ENCODE data around the gene SLC22A5.
"Not testable (repeated sequence)": the region's sequence is repeated elsewhere in the genome, so short reads cannot be mapped to it uniquely, and the experiment has no call there.

Gene SLC22A5

GRCh38 chr5:132387640-132388117 lies 18.2 kb downstream of the SLC22A5 start:
- DNase-seq, result peak in 1 of 2 experiments; percentile 44
- TF ChIP-seq POLR2A (IDR thresholded peaks at IDR 0.05; ENCODE audit: low read length) (no peak), GATA1 (IDR thresholded peaks at IDR 0.05; ENCODE audit: low read depth, low read length) (no peak)

- no peak for TF ChIP-seq GATA1 (IDR thresholded peaks at IDR 0.05; ENCODE audit: low read depth, low read length)
- no peak for TF ChIP-seq POLR2A (IDR thresholded peaks at IDR 0.05; ENCODE audit: low read length)
- no peak for DNase-seq
Measured at GRCh38 chr5:132388244-132389050, 18.9 kb downstream of the SLC22A5 start.

GRCh38 chr5:132389051-132389331 lies 19.5 kb downstream of the SLC22A5 start:
- TF ChIP-seq POLR2A (IDR thresholded peaks at IDR 0.05; ENCODE audit: low read length), result no peak
- no peak for TF ChIP-seq GATA1 (IDR thresholded peaks at IDR 0.05; ENCODE audit: low read depth, low read length)
- DNase-seq, result no peak

GRCh38 chr5:132389585-132390286 lies 20.2 kb downstream of the SLC22A5 start:
- peak in 1 of 2 experiments; percentile 26 for DNase-seq
- TF ChIP-seq GATA1 (IDR thresholded peaks at IDR 0.05; ENCODE audit: low read depth, low read length) (no peak), POLR2A (IDR thresholded peaks at IDR 0.05; ENCODE audit: low read length) (no peak)

- DNase-seq, result no peak
- TF ChIP-seq GATA1 (IDR thresholded peaks at IDR 0.05; ENCODE audit: low read depth, low read length), result no peak
- TF ChIP-seq POLR2A (IDR thresholded peaks at IDR 0.05; ENCODE audit: low read length), result no peak
Measured at GRCh38 chr5:132391247-132391646, 21.7 kb downstream of the SLC22A5 start.

- TF ChIP-seq GATA1 (IDR thresholded peaks at IDR 0.05; ENCODE audit: low read depth, low read length) (no peak), POLR2A (IDR thresholded peaks at IDR 0.05; ENCODE audit: low read length) (no peak)
- no peak for DNase-seq
Measured at GRCh38 chr5:132391870-132392269, 22.4 kb downstream of the SLC22A5 start.

GRCh38 chr5:132392411-132392810 lies 22.9 kb downstream of the SLC22A5 start:
- TF ChIP-seq POLR2A (IDR thresholded peaks at IDR 0.05; ENCODE audit: low read length) (no peak), GATA1 (IDR thresholded peaks at IDR 0.05; ENCODE audit: low read depth, low read length) (no peak)
- DNase-seq, result no peak

GRCh38 chr5:132392978-132393825 lies 23.7 kb downstream of the SLC22A5 start:
- no peak for TF ChIP-seq GATA1 (IDR thresholded peaks at IDR 0.05; ENCODE audit: low read depth, low read length)
- TF ChIP-seq POLR2A (IDR thresholded peaks at IDR 0.05; ENCODE audit: low read length), result no peak
- DNase-seq, result no peak

GRCh38 chr5:132394667-132395259 lies 25.3 kb downstream of the SLC22A5 start:
- no peak for DNase-seq
- TF ChIP-seq POLR2A (IDR thresholded peaks at IDR 0.05; ENCODE audit: low read length) (no peak), GATA1 (IDR thresholded peaks at IDR 0.05; ENCODE audit: low read depth, low read length) (no peak)

- TF ChIP-seq GATA1 (IDR thresholded peaks at IDR 0.05; ENCODE audit: low read depth, low read length) (no peak), POLR2A (IDR thresholded peaks at IDR 0.05; ENCODE audit: low read length) (no peak)
- DNase-seq, result no peak
Measured at GRCh38 chr5:132396589-132397031, 27.1 kb downstream of the SLC22A5 start.

- TF ChIP-seq POLR2A (IDR thresholded peaks at IDR 0.05; ENCODE audit: low read length) (no peak), GATA1 (IDR thresholded peaks at IDR 0.05; ENCODE audit: low read depth, low read length) (no peak)
- no peak for DNase-seq
Measured at GRCh38 chr5:132397224-132397623, 27.7 kb downstream of the SLC22A5 start.

- not testable (repeated sequence) for DNase-seq
Measured at GRCh38 chr5:132397936-132398675, 28.6 kb downstream of the SLC22A5 start.

GRCh38 chr5:132404041-132404440 lies 34.5 kb downstream of the SLC22A5 start:
- not testable (repeated sequence) for DNase-seq

Data from erythroblast (primary cell).